ENCODE data around the gene HOXA7. TPM values are rescaled to one million over a fixed set of nuclear protein-coding genes. Genes with fewer than 3 reads are reported as not detected.

The HOXA7 gene
- total and polyA plus RNA-seq, 2 donors (not counting 3 experiments of a cell fraction or from before 2014, with no cell fraction given), result 18.1 to 18.5 TPM

GRCh38 chr7:27160546-27161213, 4.2 kb upstream of the HOXA7 start:
- Histone ChIP-seq H2AFZ (ENCODE audit: low read depth, low read length) (peak overlapping the region; percentile 33), H3K4me1 (ENCODE audit: control insufficient read depth, extremely low read depth, insufficient read depth, low read length) (peaks cover 42% of the 10 kb centered on the region), H3K4me3 (replicated peaks in 1 of 3; ENCODE audit: insufficient read depth in 1 of 3, low read depth in 1 of 3, low read length in 3 of 3) (peak overlapping the region in 2 of 3 experiments; percentile 44 to 63), H4K20me1 (replicated peaks; ENCODE audit: control insufficient read depth, extremely low read depth, insufficient read depth, low read length) (no peaks in the 10 kb centered on the region), H3K9me1 (replicated peaks; ENCODE audit: control insufficient read depth, extremely low read depth, insufficient read depth, low read length) (no peaks in the 10 kb centered on the region), H3K36me3 (ENCODE audit: control insufficient read depth in 2 of 2, extremely low read depth in 1 of 2, insufficient read depth in 2 of 2, low read length in 2 of 2) (peaks cover 3 to 7% of the 10 kb centered on the region in 2 experiments), H3K27me3 (ENCODE audit: control insufficient read depth in 2 of 2, insufficient read depth in 2 of 2, low read length in 2 of 2) (no peaks in the 10 kb centered on the region), H3K4me2 (ENCODE audit: insufficient read depth, low read length) (peak overlapping the region; percentile 74), H3K27ac (ENCODE audit: insufficient read depth, low read depth, low read length) (peak overlapping the region; percentile 69), H3K9me3 (replicated peaks; ENCODE audit: control insufficient read depth, insufficient read depth, low read length) (no peaks in the 10 kb centered on the region), H3K9ac (replicated peaks; ENCODE audit: extremely low read depth, insufficient read depth, low read length) (peak overlapping the region; percentile 78), H3K79me2 (ENCODE audit: control insufficient read depth, insufficient read depth, low read length) (peaks cover 76% of the 10 kb centered on the region)
- TF ChIP-seq FOS (IDR thresholded peaks at IDR 0.05; ENCODE audit: borderline replicate concordance, insufficient read depth, low read length) (no peak), POLR2AphosphoS5 (IDR thresholded peaks at IDR 0.05; ENCODE audit: insufficient read depth, low read depth, low read length) (peak; percentile 53), CTCF (IDR thresholded peaks at IDR 0.05; ENCODE audit: extremely low read depth in 1 of 2, insufficient read depth in 1 of 2, low read depth in 1 of 2, low read length in 2 of 2) (peak; percentile 95)
- peak; percentile 92 for DNase-seq (ENCODE audit: low read depth, low spot score)
- intact Hi-C loops (cut with micrococcal nuclease) (loop anchor here (1.0 to 5.0 kb wide), 11 partner anchors 17 to 1768 kb away; partner anchors contain the start of gene HOXA5), dilution Hi-C loops (cut with MboI; ENCODE audit: extremely low pct_ligation_motif_present, low sequenced_read_pairs) (loop anchor here (10.0 to 25.0 kb wide), 3 partner anchors 306 to 973 kb away; no protein-coding TSS in a partner anchor)
- ChIA-PET CTCF (interaction anchor here (0.6 to 4.6 kb wide), 42 partner anchors 10 to 1309 kb away, joined by 3 to 145 read pairs (median 6); partner anchors contain the start of genes HOXA10, HOXA11, HOXA3 and HOXA4), POLR2A (interaction anchor here (0.7 to 2.4 kb wide), 8 partner anchors 8 to 1879 kb away, joined by 3 to 15 read pairs (median 4); partner anchors contain the start of gene HOXA3)
- FAIRE-seq, result peak; percentile 78
- BruUV-seq (replicated peaks), result no TSS peak
